Measurements from ENCODE around the gene ERAL1.

ERAL1 gene

DNA sequence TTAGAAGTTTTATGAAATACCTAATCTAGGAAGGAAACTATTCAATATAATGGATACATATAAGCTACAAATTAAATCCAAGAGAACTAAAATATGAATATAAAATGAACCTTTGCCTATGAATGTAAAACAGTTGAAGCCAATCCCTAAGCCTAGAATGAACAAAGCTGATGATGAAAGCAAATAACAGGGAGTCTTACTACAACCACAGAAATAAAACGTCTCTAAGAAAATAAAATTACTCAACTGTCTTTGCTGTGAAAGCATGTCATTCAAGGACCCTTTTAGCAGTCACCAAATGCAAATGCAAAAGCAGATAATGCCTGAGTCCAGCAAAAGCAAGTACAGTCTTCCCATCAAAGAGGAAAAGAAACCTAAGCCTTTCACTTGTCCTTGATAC lies 35.2 kb upstream of the ERAL1 start:
- H4K91ac ChIP-seq (ENCODE audit: low read depth, low read length, poor library complexity) = no peak overlapping the region
- H3K4me2 ChIP-seq (ENCODE audit: insufficient read depth, low read length, poor library complexity, severe bottlenecking) = no peak overlapping the region
- H3K4me3 ChIP-seq (ENCODE audit: low read length in 2 of 2) = no peak overlapping the region
- H3K23ac ChIP-seq (ENCODE audit: low read depth, low read length, poor library complexity) = no peak overlapping the region
- no peaks in the 10 kb centered on the region for H3K9me3 ChIP-seq (replicated peaks in 1 of 2; ENCODE audit: control insufficient read depth in 2 of 2, insufficient read depth in 1 of 2, low read depth in 1 of 2, low read length in 2 of 2)
- no peaks in the 10 kb centered on the region for H3K27me3 ChIP-seq (ENCODE audit: control insufficient read depth in 3 of 3, insufficient read depth in 3 of 3, low read depth in 1 of 3, low read length in 3 of 3)
- no peak overlapping the region for H2BK12ac ChIP-seq (ENCODE audit: low read length)
- H3K27ac ChIP-seq (replicated peaks; ENCODE audit: low read length) = no peak overlapping the region
- H3K4me1 ChIP-seq (ENCODE audit: control insufficient read depth in 2 of 2, insufficient read depth in 1 of 2, low read depth in 1 of 2, low read length in 2 of 2) = no peaks in the 10 kb centered on the region
- no peak overlapping the region for H2AK5ac ChIP-seq (ENCODE audit: low read depth, low read length)
- no peak overlapping the region for H2BK5ac ChIP-seq (ENCODE audit: low read length)
- no peak overlapping the region for H2AFZ ChIP-seq (ENCODE audit: low read length)
- WGBS, 2 donors (ENCODE audit: extremely low coverage in 2 of 2, insufficient read length in 2 of 2, insufficient replicate concordance in 1 of 2) = no CpG with 5 or more reads among the region's 1 CpG
- H3K4ac ChIP-seq (ENCODE audit: low read length) = no peak overlapping the region
- no peak overlapping the region for H2BK15ac ChIP-seq (ENCODE audit: low read length)
- H3K9ac ChIP-seq (ENCODE audit: low read depth, low read length, poor library complexity) = no peak overlapping the region
- H3K79me1 ChIP-seq (ENCODE audit: low read depth, low read length) = no peaks in the 10 kb centered on the region
- H2BK120ac ChIP-seq (ENCODE audit: low read depth, low read length) = no peak overlapping the region
- no peaks in the 10 kb centered on the region for H3K36me3 ChIP-seq (replicated peaks in 1 of 2; ENCODE audit: control insufficient read depth in 2 of 2, insufficient read depth in 2 of 2, low read length in 2 of 2)
- no peak overlapping the region for H4K8ac ChIP-seq (ENCODE audit: low read depth, low read length)
- no peak for DNase-seq (ENCODE audit: low spot score)
- H3K14ac ChIP-seq (ENCODE audit: low read length) = no peak overlapping the region
- no peak overlapping the region for H3K18ac ChIP-seq (ENCODE audit: low read length)

GRCh38 chr17:28827672-28828071 lies 27.1 kb upstream of the ERAL1 start:
- no peak overlapping the region for H3K9ac ChIP-seq (ENCODE audit: low read depth, low read length, poor library complexity)
- no peak for DNase-seq (ENCODE audit: low spot score)
- H2BK15ac ChIP-seq (ENCODE audit: low read length) = no peak overlapping the region

DNA sequence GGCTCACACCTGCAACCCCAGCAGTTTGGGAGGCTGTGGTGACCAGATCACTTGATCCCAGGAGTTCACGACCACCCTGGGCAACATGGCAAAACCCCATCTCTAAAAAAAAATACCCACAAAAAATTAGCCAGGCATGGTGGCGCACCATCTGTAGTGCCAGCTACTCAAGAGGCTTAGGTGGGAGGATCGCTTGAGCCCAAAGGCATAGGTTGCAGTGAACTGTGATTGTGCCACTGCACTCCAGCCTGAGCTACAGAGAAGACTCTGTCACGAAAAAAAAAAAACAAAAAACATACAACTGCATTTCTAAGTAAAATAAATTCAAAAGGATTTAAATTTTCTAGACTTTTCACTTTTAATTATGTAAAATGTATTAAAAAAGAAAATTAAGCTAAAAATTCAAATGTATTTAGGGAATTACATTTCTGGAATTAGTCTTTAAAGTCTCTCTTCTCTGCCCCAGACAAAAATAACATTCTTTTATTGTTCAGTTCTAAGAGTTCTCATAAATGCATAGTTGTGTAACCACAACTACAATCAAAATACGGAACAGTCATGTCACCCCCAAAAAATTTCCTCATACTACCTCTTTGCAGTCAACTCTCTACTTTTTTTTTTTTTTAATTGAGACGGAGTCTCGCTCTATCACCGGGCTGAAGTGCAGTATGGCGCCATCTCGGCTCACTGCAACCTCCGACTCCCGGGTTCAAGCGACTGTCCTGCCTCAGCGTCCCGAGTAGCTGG lies 26.3 kb upstream of the ERAL1 start:
- no peaks in the 10 kb centered on the region for H3K27me3 ChIP-seq (ENCODE audit: control insufficient read depth in 3 of 3, insufficient read depth in 3 of 3, low read depth in 1 of 3, low read length in 3 of 3)
- H3K4ac ChIP-seq (ENCODE audit: low read length) = no peak overlapping the region
- no peak overlapping the region for H2BK120ac ChIP-seq (ENCODE audit: low read depth, low read length)
- H3K23ac ChIP-seq (ENCODE audit: low read depth, low read length, poor library complexity) = no peak overlapping the region
- no peak overlapping the region for H3K4me2 ChIP-seq (ENCODE audit: insufficient read depth, low read length, poor library complexity, severe bottlenecking)
- no peak overlapping the region for H2AK5ac ChIP-seq (ENCODE audit: low read depth, low read length)
- DNase-seq (ENCODE audit: low spot score) = no peak
- no peak overlapping the region for H4K91ac ChIP-seq (ENCODE audit: low read depth, low read length, poor library complexity)
- H3K14ac ChIP-seq (ENCODE audit: low read length) = no peak overlapping the region
- no peaks in the 10 kb centered on the region for H3K4me1 ChIP-seq (ENCODE audit: control insufficient read depth in 2 of 2, insufficient read depth in 1 of 2, low read depth in 1 of 2, low read length in 2 of 2)
- H2BK5ac ChIP-seq (ENCODE audit: low read length) = no peak overlapping the region
- no peak overlapping the region for H3K18ac ChIP-seq (ENCODE audit: low read length)
- no CpG with 5 or more reads among the region's 15 CpGs for WGBS, 2 donors (ENCODE audit: extremely low coverage in 2 of 2, insufficient read length in 2 of 2, insufficient replicate concordance in 1 of 2)
- no peak overlapping the region for H4K8ac ChIP-seq (ENCODE audit: low read depth, low read length)
- H2BK15ac ChIP-seq (ENCODE audit: low read length) = no peak overlapping the region
- H3K9ac ChIP-seq (ENCODE audit: low read depth, low read length, poor library complexity) = no peak overlapping the region
- H2BK12ac ChIP-seq (ENCODE audit: low read length) = no peak overlapping the region
- no peaks in the 10 kb centered on the region for H3K9me3 ChIP-seq (replicated peaks in 1 of 2; ENCODE audit: control insufficient read depth in 2 of 2, insufficient read depth in 1 of 2, low read depth in 1 of 2, low read length in 2 of 2)
- peaks cover 0 to 26% of the 10 kb centered on the region in 2 donors for H3K36me3 ChIP-seq (replicated peaks in 1 of 2; ENCODE audit: control insufficient read depth in 2 of 2, insufficient read depth in 2 of 2, low read length in 2 of 2)
- H2AFZ ChIP-seq (ENCODE audit: low read length) = no peak overlapping the region
- no peaks in the 10 kb centered on the region for H3K79me1 ChIP-seq (ENCODE audit: low read depth, low read length)
- H3K27ac ChIP-seq (replicated peaks; ENCODE audit: low read length) = no peak overlapping the region
- no peak overlapping the region for H3K4me3 ChIP-seq (ENCODE audit: low read length in 2 of 2)

More at GRCh38 chr17:28827672-28828071, 27.1 kb upstream of the ERAL1 start:
- no CpG with 5 or more reads among the region's 1 CpG for WGBS, 2 donors (ENCODE audit: extremely low coverage in 2 of 2, insufficient read length in 2 of 2, insufficient replicate concordance in 1 of 2)
- Histone ChIP-seq H2AK5ac (ENCODE audit: low read depth, low read length) (no peak overlapping the region), H3K18ac (ENCODE audit: low read length) (no peak overlapping the region), H3K23ac (ENCODE audit: low read depth, low read length, poor library complexity) (no peak overlapping the region), H3K14ac (ENCODE audit: low read length) (no peak overlapping the region), H2AFZ (ENCODE audit: low read length) (no peak overlapping the region), H3K27me3 (ENCODE audit: control insufficient read depth in 3 of 3, insufficient read depth in 3 of 3, low read depth in 1 of 3, low read length in 3 of 3) (no peaks in the 10 kb centered on the region), H3K4ac (ENCODE audit: low read length) (no peak overlapping the region), H3K79me1 (ENCODE audit: low read depth, low read length) (no peaks in the 10 kb centered on the region), H4K8ac (ENCODE audit: low read depth, low read length) (no peak overlapping the region), H2BK5ac (ENCODE audit: low read length) (no peak overlapping the region), H3K4me1 (ENCODE audit: control insufficient read depth in 2 of 2, insufficient read depth in 1 of 2, low read depth in 1 of 2, low read length in 2 of 2) (no peaks in the 10 kb centered on the region), H3K36me3 (replicated peaks in 1 of 2; ENCODE audit: control insufficient read depth in 2 of 2, insufficient read depth in 2 of 2, low read length in 2 of 2) (peaks cover 0 to 25% of the 10 kb centered on the region in 2 donors), H3K4me3 (ENCODE audit: low read length in 2 of 2) (no peak overlapping the region), H3K4me2 (ENCODE audit: insufficient read depth, low read length, poor library complexity, severe bottlenecking) (no peak overlapping the region), H3K27ac (replicated peaks; ENCODE audit: low read length) (no peak overlapping the region), H2BK120ac (ENCODE audit: low read depth, low read length) (no peak overlapping the region), H4K91ac (ENCODE audit: low read depth, low read length, poor library complexity) (no peak overlapping the region), H2BK12ac (ENCODE audit: low read length) (no peak overlapping the region), H3K9me3 (replicated peaks in 1 of 2; ENCODE audit: control insufficient read depth in 2 of 2, insufficient read depth in 1 of 2, low read depth in 1 of 2, low read length in 2 of 2) (no peaks in the 10 kb centered on the region)

GRCh38 chr17:28834420-28834819 lies 20.4 kb upstream of the ERAL1 start:
- Histone ChIP-seq H2BK5ac (ENCODE audit: low read length) (no peak overlapping the region), H3K4me2 (ENCODE audit: insufficient read depth, low read length, poor library complexity, severe bottlenecking) (no peak overlapping the region), H3K14ac (ENCODE audit: low read length) (no peak overlapping the region), H3K36me3 (replicated peaks in 1 of 2; ENCODE audit: control insufficient read depth in 2 of 2, insufficient read depth in 2 of 2, low read length in 2 of 2) (peaks cover 0 to 32% of the 10 kb centered on the region in 2 donors), H4K8ac (ENCODE audit: low read depth, low read length) (no peak overlapping the region), H2AK5ac (ENCODE audit: low read depth, low read length) (no peak overlapping the region), H3K4ac (ENCODE audit: low read length) (no peak overlapping the region), H3K27me3 (ENCODE audit: control insufficient read depth in 3 of 3, insufficient read depth in 3 of 3, low read depth in 1 of 3, low read length in 3 of 3) (no peaks in the 10 kb centered on the region), H2BK120ac (ENCODE audit: low read depth, low read length) (no peak overlapping the region), H3K79me1 (ENCODE audit: low read depth, low read length) (peaks cover 3% of the 10 kb centered on the region), H3K4me3 (ENCODE audit: low read length in 2 of 2) (no peak overlapping the region), H2AFZ (ENCODE audit: low read length) (no peak overlapping the region), H2BK12ac (ENCODE audit: low read length) (no peak overlapping the region), H4K91ac (ENCODE audit: low read depth, low read length, poor library complexity) (no peak overlapping the region), H3K4me1 (ENCODE audit: control insufficient read depth in 2 of 2, insufficient read depth in 1 of 2, low read depth in 1 of 2, low read length in 2 of 2) (no peaks in the 10 kb centered on the region), H2BK15ac (ENCODE audit: low read length) (no peak overlapping the region), H3K9me3 (replicated peaks in 1 of 2; ENCODE audit: control insufficient read depth in 2 of 2, insufficient read depth in 1 of 2, low read depth in 1 of 2, low read length in 2 of 2) (no peaks in the 10 kb centered on the region), H3K18ac (ENCODE audit: low read length) (no peak overlapping the region), H3K9ac (ENCODE audit: low read depth, low read length, poor library complexity) (no peak overlapping the region), H3K27ac (replicated peaks; ENCODE audit: low read length) (no peak overlapping the region), H3K23ac (ENCODE audit: low read depth, low read length, poor library complexity) (no peak overlapping the region)
- no CpG with 5 or more reads among the region's 1 CpG for WGBS, 2 donors (ENCODE audit: extremely low coverage in 2 of 2, insufficient read length in 2 of 2, insufficient replicate concordance in 1 of 2)
- no peak for DNase-seq (ENCODE audit: low spot score)
